NCI-H82 treated with DMSO at 0.1 percent for 48 hours (cell line): Measurements from ENCODE around the gene SLC22A23.

Experiments
- DNase-seq: peaks from one replicate; lab custom pipeline; 2025; ENCODE audit not compliant: unreplicated experiment; lab: John Stamatoyannopoulos, UW

The SLC22A23 gene

DNA sequence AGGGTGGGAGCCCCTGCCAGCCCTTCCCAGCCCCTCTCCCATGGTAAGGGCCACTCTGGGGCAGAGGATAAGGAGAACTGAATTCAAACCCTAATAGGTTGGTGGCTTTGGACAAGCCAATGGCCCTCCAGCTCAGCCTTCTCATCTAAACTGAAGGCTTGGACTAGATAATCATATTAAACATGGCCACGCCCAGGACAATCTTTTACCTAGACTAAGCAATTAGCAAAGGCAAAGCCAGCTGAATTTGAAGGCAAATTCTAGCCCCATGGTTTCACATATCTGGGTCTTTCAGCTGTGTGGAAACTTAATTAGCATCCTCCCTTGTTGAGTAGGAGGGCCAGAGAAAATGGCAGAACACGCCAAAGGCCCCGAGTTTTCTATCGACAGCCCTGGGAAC is 10.7 kb downstream of the SLC22A23 start:
- DNase-seq = peak; percentile 26

DNA sequence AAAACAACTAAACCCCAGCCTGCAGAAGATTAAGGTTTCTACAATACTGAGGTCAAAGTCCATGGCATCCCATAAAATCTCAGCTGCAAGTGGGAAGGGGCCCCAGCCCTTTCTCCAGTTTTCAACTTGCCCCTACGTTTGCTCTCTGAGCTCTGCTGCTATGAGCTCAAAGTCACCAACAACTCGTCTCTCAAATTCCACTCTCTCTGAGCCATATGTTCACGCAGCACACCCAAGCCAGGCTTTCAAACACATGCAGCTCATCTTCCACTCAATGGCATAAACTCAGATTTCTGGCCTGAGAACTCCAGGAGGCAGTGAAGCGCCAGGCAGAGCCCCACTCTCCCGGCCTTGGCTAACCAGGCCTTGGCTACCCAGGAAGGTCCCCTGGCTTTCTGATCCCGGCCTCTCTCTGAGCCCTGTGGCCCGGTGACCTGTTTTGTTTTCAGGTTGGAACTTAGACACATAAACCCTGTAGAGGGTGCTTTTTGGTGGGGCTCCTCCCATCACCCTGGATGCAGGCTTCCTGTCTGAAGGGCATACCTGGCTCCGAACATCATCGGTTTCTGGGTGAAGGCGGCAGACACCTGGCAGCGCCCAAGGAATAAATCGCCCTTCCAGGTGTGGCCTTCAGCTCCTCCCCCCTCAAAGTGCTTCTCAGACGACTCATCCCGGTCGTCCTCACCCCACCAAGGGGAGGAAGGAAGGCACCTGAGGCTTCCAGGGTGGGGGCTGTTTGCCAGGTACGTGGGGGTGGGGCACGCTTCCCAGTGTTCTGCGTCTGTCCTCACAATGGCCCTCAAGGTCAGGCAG is 12.4 kb downstream of the SLC22A23 start:
- no peak for DNase-seq

DNA sequence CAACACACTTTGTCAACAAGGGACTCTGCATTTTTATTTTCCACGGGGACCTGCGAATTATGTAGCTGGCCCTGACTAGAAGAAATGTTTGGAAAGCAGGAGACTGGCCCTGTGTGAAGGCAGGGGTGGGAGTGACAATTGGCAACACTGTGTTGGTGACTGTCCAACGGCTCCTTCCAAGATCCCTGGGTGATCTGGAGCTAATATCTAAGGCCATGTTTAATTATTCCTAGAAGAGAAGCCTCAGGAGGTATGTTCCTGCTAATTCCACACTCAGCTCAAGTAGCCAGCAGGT is 13.7 kb downstream of the SLC22A23 start:
- DNase-seq = no peak

DNA sequence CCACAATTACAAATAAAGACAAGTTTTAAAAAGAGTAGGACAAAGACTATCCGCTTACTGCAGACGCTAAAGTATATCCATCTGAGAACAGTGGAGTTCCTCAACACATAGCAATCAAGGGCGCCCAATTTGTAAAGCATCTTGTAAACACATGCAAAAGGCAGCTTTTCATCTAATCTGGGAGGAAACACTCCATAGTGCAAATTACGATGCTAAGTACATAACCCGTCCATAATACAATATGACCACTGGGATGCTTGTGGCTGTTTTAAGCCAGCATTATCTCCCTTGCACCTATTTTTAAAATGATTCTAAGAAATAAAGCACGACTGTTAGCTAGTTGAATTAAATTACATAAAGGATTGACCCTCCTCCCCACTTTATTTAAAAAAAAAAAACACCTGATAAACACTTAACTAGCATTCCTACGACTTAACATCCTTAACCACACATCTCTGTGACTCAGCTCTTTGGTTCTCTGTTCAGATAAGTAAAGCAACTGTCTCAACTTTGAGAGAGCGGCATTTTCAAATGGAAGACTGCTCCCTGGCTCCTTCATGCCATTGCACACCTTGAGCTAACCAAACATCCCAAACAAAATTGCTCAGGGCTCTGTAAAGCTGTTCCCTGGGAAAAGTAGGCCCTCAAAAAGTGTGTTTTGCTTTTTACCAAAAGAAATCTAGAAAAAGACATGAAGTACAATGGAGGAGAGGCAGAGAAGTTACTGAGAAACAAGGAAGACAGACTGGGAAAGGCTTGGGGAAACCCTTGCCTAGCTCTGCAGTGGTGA is 14.2 kb downstream of the SLC22A23 start:
- DNase-seq = no peak

DNA sequence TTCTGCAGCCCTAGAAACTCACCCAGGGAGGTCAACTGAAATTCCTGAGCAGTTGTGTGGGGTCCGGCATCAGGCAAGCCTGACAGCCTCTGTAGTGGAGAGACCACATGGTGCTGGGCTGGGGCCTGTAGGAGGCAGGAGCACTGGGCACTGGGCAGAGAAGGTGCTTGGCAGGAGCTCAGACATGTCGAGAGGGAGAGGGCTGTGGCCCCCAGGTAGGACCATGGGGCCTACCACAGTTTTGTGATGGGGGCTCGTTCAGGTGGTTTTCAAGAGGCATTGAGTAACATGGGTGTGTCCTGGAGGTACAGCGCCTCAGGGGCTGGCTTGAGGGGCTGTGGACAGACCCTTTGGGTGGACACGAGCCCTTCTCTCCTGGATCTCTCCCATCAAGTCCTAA is 15.9 kb downstream of the SLC22A23 start:
- no peak for DNase-seq

DNA sequence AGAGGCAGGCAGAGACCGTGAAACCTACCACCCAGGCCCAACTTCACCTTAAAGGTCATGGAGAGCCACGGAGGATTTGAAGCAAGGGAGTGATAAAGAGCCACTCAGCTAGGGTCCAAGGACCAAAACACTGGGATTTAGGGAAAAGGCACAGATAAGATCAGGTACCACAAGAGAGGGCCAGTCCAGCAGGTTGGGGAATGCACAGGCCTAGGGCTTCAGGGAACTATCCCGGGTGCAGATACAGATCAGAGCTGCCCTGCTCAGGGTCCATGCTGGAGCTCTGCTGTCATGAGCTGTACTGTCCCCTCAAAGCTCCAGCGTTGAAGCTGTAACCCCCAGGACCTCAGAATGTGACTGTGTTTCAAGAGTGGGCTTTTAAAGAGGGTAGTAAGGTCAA is 16.9 kb downstream of the SLC22A23 start:
- no peak for DNase-seq

DNA sequence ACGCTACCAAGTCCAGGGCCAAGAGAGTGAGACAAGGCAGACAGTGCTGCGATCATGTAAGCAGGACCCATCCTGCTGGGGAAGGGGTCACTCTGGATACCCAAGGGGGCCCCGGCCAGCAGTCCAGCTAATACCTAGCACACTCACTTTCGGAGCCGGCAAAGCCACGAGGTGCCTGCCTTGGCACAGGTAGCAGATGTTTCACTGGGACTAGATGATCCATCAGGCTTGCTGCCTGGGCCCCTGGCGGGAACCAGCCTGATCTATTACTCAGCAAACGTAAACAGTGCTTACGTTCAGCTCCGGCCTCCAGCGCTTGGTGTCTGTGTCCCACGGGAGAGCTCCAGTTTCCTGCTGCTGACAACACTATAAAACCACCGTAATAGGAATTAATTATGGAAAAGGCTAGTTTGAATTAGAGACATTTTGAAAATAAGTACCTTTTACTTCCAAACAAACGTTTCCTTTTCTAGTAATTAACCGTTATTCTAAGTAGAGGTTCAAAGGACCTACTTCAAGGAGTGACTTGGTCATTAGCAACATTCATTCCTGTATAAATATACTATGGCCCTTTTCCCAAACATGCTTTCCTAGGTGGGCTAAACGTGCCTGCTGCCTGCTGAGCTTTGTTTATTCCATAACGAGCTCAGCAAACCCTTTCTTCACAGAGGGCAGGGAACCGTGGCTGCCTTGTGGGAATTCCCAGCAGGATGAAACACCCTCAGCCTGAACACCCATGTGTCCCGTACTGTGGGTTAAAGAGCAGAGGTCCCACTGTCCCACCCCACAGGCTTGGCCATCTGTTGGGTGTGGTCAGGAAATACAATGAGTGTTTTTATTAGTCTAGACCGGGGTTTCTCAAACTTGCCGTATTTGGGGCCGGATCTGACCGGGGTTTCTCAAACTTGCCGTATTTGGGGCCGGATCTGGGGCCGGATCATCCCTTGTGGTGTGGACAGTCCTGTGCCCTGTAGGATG is 18.4 kb downstream of the SLC22A23 start:
- peak; percentile 20 for DNase-seq

DNA sequence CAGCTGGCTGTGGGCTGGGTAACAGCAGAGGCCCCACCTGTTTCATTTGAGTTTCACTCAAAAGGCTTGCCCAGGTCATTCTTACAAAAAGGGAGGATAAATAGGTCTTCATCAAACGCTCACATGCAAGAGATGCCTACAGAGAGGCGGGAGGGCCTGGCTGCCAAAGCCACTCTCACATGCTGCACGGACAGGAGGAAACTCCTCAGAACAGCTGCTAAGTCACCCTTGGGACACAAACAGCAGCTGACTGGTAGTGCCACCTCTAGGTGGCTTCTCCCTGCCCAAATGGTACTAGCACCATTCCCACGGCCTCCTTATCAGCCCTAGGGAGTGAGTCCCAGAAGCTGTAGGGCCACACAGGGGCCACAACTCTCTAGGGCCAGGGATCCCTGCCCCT is 23.8 kb downstream of the SLC22A23 start:
- DNase-seq = no peak

DNA sequence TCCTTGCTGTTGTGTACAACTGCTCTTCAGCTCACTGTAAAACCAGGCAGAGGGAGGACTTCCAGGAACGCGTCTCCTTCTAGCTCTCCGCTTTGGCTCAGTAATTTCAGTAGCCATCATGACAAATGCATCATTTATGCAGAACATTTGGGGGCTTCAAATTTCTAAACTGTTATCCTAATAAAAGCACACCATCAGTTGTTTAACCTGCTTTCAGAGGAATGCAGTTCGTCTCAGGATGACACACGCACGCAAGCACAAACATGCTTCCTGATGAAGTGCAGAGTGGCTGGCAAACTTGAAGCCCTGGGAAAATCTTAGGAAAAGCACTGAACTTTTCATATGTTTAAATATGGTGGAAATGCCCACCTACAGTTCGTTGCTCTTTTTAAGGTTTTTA is 24.4 kb downstream of the SLC22A23 start:
- DNase-seq = no peak

DNA sequence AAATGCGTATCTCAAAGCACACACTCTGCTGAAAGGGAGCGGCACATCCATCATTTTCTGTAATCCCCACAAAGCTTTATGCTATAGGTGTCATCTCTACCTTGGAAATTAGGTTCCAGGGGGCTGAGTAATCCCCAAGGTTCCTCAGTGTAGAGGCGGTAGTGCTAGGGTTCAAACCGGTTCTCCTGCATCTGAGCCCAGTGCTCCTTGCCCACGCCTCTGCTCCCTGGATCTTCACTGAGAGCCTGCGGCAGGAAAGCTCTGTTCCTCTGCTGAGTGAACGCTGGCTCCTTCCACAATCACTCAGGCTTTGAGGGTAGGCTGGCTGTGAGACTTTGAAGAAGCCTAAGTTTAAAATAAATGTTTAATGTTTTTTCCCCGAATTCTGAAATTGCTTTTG is 24.9 kb downstream of the SLC22A23 start:
- no peak for DNase-seq

DNA sequence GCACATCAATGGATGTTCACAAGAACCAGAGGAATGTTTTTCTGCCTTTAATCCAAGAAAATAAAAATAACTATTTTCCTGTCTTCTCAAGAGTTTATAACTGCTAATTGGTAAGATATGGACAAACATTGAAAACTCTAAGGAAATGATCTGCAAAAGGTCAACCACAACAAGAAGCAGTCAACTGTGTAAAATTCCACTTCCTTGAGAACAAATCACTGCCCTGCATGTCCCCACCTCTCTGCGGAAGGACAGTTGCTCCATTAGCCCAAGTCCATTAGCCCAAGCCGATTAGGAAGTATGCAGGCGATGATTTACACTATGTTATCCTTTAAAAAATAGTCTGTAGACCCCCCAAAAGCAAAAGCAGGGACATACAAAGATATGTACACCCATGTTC is 27.6 kb downstream of the SLC22A23 start:
- DNase-seq = peak; percentile 35

DNA sequence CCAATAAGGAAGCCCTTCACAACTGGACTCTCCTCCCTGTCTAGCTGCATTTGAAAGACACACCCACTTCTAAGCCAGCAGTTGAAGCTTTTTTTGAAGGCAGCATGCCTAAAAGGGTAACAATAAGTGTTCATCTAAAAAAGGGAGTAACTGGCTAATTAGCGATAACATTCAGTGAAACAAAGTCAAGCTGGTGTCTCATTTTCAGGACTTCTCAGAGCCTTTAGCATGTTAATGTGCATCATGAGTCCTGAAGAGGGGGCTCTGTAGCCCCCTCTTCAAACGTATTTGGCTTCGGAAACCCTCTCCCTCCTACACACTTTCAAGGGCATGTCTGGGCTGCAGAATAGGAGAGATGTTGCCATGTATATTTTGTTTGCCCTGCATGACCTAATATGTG is 28.1 kb downstream of the SLC22A23 start:
- DNase-seq = no peak

DNA sequence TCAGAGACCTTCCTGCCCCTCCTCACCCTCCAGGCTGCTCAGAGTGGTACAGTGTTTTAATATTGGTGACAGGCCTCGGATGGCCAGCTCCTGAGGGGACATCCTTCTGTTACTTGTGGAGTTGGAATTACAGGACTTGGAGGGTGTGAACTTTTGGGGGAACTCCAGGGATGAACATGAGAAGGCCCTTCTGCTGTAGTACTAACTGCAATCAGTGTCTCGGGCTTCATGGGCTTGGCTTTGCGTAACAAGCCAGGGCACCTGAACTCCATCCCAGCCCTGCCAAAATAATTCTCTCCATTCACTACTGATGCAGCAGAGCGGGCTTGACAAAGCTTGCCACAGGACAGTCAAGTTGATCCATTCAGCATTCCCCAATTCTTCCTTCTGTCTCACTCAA is 28.6 kb downstream of the SLC22A23 start:
- DNase-seq = no peak

DNA sequence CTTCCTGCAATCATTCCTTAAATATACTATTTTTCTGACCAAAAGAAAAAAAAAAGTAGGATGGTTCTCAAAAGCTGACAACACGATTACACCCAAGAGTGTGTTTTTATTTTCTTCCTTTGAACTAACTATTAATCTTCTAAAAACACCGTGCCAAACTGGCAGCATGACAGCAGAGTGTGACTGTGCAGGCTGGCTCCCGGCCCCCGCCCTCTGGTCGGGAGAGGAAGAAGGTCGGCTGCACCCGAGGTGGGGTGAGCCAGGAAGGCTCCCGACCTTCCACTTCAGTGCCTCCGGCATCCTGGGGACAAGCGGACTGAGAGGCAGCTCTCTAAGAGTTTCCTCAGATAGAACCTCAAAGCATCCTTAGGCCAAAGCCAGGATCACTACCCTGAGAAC is 29.2 kb downstream of the SLC22A23 start:
- DNase-seq = no peak

DNA sequence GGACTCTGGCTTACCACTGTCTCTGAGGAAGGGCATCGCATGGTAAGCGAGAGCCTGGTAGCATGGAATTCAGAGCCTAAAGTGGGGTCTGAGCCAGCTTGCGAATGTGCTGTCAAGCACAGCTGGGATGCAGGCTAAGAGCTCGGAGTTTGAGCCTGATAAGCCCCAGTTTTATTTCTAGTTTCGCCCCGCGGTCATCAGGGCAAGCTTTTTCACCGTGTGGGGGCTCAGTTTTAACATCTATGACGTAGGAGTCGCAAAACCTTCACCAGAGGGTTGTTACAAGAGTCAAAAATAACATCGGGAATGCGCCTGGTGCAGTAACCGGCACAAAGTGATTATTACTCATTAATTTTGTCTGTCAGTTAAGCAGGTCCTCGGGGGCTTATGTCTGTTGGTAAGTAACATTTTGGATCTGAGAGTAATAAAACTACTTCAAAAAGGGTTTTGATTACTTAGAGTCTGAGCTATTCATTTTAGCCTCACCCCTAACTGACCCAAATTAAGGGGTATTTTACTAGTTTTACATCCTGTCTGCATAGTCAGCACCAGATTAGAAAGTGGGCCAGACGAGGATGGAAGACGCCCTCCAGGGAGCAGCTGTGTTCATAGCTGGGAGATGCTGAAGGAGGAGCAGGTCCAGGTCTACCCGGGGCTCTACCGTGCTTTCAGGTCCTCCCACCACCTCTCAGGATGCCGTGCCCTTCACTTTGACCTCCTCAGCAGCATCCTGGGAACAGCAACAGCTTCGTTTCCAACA is 29.7 kb downstream of the SLC22A23 start:
- no peak for DNase-seq

DNA sequence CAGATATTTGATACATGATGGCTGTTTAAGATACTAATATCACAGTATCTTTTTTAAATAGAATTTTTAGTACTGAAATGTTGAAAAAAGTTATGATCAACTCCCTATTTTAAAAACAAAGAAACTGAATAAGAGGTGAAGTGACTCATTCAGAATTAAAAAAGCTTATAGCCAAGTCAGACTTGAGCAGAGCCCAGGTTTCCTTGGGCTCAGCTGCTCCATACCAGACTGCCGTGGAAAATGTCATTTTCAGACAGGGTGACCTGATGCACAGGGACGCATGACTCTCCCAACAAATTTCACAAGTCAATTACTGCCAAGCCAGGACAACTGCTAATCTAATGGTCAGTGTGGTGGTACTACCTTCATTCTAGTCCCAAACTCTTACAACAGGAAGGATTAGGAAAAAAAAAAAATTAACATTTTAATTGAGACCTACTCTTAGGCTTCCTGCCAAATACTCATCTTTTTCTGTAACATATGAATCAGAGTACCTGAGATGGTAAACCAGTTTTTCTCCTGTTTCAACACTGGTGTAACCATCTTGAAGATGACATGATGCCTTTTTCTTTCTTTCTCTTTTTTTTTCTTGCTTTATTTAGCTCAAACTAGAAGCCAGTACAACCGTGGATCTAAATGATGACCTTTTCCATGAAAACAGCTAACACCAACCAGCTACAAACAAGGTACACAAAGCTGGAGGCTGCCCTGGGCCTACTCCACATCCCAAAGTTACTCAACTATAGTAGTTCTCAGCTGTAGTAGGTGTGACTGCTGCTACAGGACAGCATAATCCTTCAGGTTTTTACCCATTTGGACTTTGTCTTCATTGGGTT is 30.5 kb downstream of the SLC22A23 start:
- no peak for DNase-seq

DNA sequence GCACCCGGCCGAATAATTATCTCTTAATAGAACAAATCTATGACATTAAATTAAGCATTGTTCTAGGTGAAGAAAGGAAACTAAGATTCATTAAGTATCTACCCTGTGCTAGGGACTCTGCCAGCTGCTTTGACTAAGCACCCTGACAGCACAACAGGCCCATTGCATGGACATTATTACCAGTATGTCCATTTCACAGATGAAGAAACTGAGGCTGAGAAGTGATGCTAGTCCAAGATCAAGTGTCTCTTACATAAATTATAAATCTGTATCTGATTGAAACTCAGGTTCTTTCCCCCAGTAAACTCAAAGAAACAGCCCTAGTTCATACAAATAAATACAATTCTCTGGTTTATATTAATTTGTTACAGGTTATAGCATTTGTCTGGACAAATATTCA is 31.3 kb downstream of the SLC22A23 start:
- no peak for DNase-seq

DNA sequence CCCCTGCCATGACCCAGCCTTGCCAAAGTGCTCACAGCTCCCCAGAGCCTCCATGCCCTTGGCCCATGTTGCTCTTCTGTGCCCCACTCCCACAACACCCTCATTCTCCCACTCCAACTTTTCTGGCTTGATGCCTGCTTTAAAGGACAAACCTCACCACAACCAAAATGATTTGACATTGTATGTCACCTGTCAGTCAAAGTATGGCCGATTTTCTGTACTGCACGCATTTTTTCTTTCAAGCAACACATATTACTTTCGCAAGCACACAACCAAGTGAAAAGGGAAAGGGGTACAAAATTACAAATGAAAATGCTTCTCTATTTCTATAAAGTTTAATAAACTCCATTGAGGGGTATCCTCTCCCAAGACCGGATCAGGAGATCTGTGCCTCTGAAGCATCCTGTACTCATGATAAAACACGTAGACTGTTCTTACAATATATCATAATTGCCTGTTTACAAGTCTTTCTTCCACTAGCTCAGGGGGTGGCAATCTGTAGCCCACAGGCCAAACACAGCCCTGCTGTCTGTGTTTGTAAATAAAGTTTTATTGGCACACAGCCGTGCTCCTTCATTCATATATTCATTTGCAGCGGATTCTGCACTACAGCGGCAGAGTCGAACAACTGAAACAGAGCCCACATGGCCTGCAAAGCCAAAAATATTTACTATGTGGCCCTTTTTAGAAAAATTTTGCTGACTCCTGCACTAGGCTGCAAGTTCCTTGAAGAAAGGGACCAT is 32.5 kb downstream of the SLC22A23 start:
- DNase-seq = no peak
